WERI-Rb-1 (cell line): ENCODE data around the gene HIVEP3.

Experiments used
- DNase-seq: peaks from one replicate; pipeline ENCODE4 v3.0.0-alpha.2; 2020
- H3K27ac ChIP-seq: fragments of 250-450 bp; sonication (Bioruptor Pico); 2 replicates; pipeline ENCODE4 v1.5.1; 2020; ENCODE audit warnings: mild to moderate bottlenecking, moderate library complexity
- H3K27me3 ChIP-seq: fragments of 250-450 bp; sonication (Bioruptor Pico); 2 replicates; pipeline ENCODE4 v1.5.1; 2021; ENCODE audit warnings: mild to moderate bottlenecking, low read depth, moderate library complexity; ENCODE audit not compliant: insufficient read depth, severe bottlenecking
- H3K36me3 ChIP-seq: fragments of 250-450 bp; sonication (Bioruptor Pico); 2 replicates; pipeline ENCODE4 v1.5.1; 2020; ENCODE audit warnings: mild to moderate bottlenecking, moderate library complexity
- H3K4me3 ChIP-seq: 2 replicates; pipeline ENCODE4 v1.5.1; 2011; ENCODE audit warnings: low read depth, mild to moderate bottlenecking, control low read depth, low read length
- H3K9me3 ChIP-seq: fragments of 250-450 bp; sonication (Bioruptor Pico); 2 replicates; pipeline ENCODE4 v1.5.1; 2021; ENCODE audit warnings: mild to moderate bottlenecking, moderate library complexity; ENCODE audit not compliant: severe bottlenecking
- CTCF ChIP-seq: IDR thresholded peaks from 2 replicates; pipeline ENCODE4 v1.5.1; 2011; ENCODE audit warnings: low read depth, mild to moderate bottlenecking, control low read depth, inconsistent platforms, low read length

The HIVEP3 gene

DNA sequence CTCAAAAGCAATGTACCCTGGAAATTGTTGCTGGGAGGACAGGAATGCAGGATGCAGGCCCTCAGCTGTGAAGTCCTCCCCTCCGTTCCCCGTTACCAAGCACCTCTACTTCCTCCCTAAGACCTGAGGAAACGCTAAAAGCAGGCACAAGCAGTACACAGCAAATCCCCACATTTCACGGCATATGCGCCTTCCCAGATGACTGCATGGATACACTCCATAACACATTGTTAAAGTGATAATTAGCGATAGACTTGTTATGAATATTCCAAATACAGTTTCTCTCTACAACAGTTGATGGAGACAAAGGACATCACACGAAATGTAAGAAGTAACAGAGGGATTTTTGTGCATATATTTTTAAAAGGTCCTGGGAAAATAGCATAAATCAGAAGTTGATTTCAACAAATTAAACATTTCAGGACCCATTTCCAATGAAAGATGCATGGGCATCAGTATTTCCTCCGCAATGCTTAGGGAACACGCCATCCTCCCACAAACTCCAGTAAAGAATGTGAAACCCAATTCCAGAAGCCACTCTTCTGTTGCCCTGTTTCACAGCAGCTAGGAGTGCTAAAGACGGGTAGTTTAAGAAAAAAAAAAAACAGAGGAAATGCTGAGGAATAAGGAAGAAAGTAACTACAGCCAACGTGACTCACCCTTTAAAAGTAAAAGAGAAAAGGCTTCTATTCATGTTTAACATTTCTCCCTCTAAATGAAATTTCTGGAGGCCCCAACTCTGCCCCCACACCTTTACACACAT is 75.5 kb downstream of the HIVEP3 start:
- Histone ChIP-seq H3K9me3 (no peaks in the 10 kb centered on the region), H3K27ac (no peak overlapping the region), H3K27me3 (no peaks in the 10 kb centered on the region), H3K4me3 (no peak overlapping the region), H3K36me3 (no peaks in the 10 kb centered on the region)
- no peak for TF ChIP-seq CTCF
- DNase-seq = no peak

DNA sequence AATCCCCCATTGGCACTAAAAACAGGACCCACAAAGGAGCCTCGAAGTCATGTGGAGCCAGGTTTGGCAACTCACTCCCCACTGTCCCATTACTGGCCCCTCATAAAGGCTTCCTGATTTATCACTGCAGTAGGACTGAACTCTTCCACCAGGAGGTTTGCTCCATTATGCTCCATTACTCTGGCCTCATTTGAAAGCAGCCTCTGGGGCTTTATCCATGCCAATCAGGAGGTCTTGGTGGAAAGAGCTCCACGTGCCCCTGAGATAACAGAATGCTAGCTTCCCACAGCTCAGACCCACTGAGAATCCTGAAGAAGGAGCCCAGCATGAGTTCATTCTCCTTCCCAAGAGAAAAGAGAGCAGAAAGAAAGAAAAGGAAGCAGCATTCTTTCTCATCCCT is 76.4 kb downstream of the HIVEP3 start:
- no peaks in the 10 kb centered on the region for H3K27me3 ChIP-seq

GRCh38 chr1:41840592-41841246 is 78.0 kb downstream of the HIVEP3 start:
- no peak for DNase-seq
- no peak overlapping the region for H3K4me3 ChIP-seq
- no peaks in the 10 kb centered on the region for H3K27me3 ChIP-seq
- no peaks in the 10 kb centered on the region for H3K36me3 ChIP-seq
- no peak overlapping the region for H3K27ac ChIP-seq
- no peak for TF ChIP-seq CTCF
- H3K9me3 ChIP-seq = no peaks in the 10 kb centered on the region

More for the DNA sequence above, 76.4 kb downstream of the HIVEP3 start:
- H3K9me3 ChIP-seq = no peaks in the 10 kb centered on the region
- no peaks in the 10 kb centered on the region for H3K36me3 ChIP-seq
- TF ChIP-seq CTCF = no peak
- no peak for DNase-seq
- no peak overlapping the region for H3K4me3 ChIP-seq
- H3K27ac ChIP-seq = no peak overlapping the region

DNA sequence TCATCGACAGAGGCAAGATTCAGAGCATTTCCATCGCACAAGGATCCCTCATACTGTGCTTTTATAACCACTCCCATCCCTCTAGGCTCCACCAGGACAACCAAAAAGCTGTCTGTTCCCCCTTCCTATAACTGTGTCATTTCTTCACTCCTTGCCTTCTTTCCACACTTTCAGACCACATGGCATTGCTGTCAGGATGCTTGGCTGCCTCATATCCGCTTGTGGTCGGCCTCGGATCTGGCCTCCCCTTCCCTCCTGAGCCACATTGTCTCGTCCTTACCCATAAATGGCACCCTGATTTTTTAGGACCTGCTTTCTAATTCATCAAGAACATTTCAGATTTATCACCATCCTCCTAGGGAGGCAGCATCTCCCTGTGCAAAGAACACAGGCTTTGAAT is 80.5 kb downstream of the HIVEP3 start:
- H3K27me3 ChIP-seq = no peaks in the 10 kb centered on the region
- H3K4me3 ChIP-seq = no peak overlapping the region
- no peak overlapping the region for H3K27ac ChIP-seq
- no peaks in the 10 kb centered on the region for H3K9me3 ChIP-seq
- no peaks in the 10 kb centered on the region for H3K36me3 ChIP-seq
- DNase-seq = no peak
- no peak for TF ChIP-seq CTCF

DNA sequence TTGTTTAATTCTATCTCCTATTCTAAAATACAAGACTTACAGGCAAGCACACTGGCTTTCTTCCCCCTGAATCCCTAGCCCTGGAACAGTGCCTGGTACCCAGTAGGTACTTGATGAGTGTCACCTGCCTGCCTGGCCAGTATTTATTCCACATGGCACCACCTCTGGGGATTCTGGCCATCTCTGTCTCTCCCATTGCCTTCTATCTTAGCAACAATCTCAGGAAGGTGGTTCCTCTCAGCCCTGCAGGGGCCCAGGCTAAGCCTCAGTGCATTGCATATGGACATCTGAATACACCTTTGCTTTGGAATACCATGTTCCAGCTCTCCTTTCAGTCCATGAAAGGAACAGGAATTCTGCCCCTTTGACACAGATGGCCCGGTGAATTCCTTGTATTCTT is 81.0 kb downstream of the HIVEP3 start:
- no peak overlapping the region for H3K27ac ChIP-seq
- H3K9me3 ChIP-seq = no peaks in the 10 kb centered on the region
- no peaks in the 10 kb centered on the region for H3K36me3 ChIP-seq
- no peaks in the 10 kb centered on the region for H3K27me3 ChIP-seq
- no peak for DNase-seq
- TF ChIP-seq CTCF = no peak
- H3K4me3 ChIP-seq = no peak overlapping the region
